Stimulated activated naive CD4-positive, alpha-beta T cell (primary cell): ENCODE data around the gene EBF3.
"Not testable (repeated sequence)": the region's sequence is repeated elsewhere in the genome, so short reads cannot be mapped to it uniquely, and the experiment has no call there.

Experiments
- DNase-seq, 6 experiments: peaks; one replicate each; lab custom pipeline; 2025; lab: John Stamatoyannopoulos, UW

Gene EBF3

DNA sequence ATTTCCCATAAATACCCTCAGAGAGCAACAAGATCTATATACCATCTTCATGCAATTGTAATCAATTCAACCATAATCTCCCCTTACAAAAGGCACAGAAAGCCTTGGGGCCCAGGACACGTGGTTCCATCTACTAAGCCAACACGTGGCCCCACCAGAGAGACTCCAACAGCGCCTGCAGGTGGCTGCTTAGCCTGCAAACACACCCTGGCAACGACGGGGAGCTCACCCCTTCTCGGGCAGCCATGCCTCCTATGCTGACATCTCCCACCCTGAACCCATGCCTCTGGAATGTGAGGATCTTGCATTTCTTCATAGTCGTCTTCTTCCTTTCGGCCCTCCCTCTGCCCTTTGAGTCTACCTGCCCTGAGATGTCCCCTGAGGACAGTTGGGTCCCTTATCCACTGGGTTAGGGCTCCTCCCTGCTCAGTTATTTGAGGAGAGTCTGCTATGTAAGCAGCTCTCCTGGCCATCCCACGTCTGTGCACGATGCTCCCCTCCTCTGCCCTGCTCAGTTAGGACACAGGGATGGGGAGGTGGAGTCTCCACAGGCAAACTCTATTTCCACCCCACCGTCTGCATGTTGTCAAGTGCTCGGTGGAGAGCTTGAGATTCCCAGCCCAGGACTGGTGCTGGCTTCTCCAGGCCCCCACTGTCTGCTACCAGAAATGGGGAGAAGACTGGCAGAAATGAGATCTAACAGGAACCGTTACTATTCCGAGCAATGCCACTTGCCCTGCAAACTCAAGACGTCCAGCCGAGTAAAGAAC lies 36.5 kb downstream of the EBF3 start:
- no peak for DNase-seq

DNA sequence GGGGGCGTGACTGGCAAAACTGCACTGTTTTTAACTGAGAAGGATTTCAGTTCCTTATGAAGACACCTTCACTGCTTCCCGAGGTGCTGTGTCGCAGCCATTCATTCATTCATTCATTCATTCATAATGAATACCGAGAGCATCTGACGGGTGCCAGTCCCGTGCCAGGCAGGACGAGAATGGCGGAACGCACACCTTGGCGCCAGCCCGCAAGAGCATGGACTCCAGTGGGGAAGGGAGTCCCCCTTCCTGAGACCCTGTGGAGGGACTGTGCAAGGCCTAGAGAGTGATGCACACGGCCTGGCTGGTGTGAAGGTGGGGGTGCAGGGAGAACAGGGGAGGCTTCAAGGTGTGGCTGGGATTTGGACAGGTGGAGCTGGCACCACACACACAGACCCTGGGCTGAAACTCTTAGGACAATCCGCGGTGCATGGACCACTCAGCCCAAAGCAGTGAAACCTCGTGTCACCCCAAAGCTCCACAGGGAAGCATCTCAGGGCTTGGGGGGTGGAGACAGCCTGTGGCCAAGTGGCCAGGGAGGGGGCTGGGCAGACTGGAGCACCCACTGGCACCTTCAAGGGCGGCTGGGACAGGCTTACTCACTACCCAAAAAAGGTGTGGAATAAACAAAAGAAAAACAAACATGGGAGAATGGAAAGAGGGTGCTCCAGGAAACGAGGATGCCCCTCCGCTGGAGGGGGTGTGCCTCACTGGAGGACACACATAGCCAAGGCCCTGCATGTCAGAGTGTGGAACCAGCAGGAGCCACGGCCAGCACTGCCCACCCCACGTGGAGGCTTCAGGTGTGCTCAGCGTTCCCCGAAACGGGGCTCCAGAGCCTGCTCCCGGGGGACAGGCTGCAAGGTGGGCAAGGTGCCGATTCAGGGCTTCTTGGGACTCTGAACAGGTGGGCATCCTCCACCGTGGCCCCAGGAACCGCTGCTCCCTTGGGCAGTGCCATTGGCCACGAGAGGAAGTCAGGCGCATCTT lies 37.7 kb downstream of the EBF3 start:
- DNase-seq, result no peak

DNA sequence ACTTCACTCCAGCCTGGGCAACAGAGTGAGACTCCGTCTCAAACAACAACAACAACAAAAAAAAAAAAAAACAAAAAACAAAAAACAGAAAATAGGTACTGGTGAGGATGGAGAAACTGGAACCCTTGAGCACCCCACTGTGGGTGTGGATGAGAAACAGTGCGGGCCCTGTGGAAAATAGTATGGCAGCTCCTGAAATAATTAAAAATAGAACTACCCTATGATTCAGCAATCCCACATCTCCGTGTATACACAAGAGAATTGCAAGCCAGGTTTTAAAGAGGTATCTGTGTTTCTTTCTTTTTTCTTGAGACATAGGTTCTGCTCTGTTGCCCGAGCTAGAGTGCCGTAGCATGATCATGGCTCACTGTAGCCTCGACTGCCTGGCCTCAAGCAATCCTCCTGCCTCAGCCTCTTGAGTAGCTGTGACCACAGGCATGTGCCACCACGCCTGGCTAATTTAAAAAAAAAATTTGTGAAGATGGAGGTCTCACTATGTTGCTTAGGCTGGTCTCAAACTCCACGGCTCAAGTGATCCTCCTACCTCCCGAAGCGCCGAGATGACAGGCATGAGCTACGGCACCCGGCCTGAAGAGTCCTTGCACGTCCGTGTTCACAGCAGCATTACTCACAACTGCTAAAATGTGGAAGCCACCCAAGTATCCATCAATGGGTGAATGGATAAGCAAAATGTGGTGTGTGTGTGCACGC lies 39.5 kb downstream of the EBF3 start:
- no peak for DNase-seq

DNA sequence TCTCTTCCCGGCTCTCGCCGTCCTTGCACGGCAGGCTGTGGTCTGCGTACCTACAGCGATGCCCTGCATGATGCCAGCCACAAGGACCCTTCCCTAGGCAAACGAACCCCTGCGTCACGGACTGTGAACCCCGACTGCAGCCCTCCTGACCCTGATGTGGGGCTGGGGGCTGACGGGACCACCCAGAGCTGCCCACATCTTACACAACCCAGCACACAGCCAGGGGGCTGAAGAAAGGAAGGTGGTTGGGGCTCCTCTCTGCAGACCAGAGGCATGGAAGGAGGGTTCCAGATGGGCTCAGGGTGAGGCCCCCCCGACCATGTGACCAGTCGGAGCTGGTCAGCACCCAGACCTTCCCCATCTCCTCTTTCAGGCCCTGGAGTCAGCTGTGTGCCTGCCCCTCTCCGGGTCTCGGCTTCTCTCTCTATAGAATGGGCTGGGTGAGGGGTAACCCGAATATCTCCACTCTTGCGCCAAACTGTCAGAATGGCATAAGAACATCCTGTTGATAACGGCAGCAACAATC lies 41.4 kb downstream of the EBF3 start:
- no peak for DNase-seq

DNA sequence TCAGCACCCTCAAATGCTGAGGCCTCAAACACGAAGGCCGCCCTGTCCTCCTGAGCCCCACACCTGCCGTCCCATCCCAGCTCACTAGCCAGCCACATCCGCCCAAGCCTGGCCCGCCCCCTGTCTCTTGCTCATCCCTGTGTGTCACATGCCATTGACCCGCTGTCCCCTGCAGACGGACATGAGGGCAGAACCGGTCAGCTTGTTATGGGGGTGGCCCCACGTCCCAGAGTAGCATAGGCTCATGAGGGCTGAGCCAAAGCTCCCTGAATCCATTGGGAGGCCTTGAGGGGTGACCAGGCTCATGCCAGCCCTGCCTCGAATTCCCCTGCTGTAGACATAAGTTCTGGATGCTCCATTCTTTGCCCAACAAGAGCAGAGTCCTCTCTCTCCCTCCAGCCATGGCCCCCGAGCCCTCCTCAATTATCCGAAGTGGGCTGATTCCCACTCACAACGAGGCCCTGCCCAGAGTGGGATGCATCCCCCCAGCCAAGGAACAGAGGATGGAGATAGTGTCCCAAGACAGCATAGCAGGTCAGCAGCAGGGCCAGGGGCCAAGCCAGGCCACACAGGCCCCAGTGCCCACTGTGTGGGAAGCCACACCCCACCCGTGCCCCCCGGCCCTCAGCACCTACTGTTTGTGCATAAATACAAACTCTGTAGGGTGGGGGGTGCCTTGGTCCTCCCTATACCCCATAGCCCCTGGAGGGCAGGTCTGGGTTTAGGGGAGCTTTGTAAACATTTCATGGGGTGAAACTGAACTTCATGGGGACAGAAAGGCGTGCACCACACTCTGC lies 42.1 kb downstream of the EBF3 start:
- DNase-seq, result no peak

DNA sequence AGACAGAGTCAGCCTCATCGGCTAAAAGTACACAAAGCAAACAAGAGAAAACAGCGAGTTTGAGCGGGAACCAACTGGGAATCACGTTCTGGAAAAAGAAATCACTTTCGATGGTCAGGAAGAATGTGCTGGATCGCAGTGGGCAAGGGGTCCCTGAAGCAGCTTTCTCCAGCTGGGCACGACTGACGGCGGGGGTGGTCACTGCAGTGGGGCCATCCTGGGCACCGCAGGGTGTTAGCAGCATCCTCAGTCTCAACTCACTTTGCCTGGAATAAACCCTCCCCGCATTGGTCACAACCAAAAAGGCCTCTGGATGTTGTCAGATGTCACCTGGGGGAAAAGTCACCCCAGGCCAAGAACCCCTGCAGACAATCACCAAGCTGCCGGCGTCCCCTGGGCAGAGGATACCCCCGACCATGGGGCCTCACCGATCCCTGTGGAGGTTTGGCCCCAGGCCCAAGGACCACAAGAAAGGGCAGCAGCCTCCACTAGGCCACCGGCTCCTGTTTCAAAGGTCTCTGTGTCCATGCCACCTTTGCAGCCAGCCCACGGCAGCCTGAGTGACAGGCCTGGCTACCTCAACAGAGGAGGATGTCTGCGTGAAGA lies 42.9 kb downstream of the EBF3 start:
- no peak for DNase-seq

DNA sequence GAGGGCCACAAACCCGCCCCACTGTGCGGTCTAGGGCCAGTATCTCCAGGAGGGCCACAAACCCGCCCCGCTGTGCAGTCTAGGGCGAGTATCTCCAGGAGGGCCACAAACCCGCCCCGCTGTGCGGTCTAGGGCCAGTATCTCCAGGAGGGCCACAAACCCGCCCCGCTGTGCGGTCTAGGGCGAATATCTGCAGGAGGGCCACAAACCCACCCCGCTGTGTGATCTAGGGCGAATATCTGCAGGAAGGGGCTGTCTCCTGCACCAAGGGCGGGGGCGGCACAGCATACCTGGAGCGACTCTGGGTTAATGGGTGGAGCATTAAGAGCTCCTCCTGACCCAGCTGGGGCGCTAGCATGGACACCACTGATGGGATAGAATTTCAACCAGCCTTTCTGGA lies 43.9 kb downstream of the EBF3 start:
- DNase-seq, result not testable (repeated sequence)

DNA sequence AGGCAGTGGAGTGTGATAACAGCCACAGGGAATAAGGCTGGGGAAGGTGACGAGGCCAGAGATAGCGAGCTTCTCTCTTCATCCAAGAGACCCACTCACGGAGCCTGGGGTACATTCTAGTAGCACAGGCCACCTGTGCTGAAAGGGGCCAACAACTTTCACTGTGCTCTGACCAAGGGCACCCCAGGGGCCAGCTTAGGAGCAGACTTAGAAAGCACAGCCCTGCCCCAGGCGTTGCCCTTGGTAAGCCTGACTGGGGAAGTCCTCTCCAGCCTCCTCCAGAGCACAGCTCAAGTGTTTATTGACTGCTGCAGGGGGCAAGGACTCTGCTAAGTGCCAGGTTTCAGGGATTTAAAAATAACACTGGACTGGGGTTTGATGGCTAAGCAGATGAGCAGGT lies 44.7 kb downstream of the EBF3 start:
- DNase-seq, result no peak

DNA sequence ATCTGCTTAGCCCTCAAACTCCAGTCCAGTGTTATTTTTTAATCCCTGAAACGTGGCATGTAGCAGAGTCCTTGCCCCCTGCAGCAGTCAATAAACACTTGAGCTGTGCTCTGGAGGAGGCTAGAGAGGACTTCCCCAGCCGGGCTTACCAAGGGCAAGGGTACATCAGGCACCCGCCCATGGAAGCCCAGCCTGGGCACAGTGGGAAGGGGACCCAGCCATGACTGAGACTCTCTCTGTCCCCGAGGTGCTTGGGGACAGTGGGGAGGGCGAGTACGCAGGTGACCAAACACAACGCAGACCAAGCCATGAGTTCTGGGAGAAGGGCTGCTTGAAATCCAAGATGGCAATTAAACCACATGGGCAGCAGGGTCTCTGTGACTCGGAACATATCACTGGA lies 45.2 kb downstream of the EBF3 start:
- no peak for DNase-seq

DNA sequence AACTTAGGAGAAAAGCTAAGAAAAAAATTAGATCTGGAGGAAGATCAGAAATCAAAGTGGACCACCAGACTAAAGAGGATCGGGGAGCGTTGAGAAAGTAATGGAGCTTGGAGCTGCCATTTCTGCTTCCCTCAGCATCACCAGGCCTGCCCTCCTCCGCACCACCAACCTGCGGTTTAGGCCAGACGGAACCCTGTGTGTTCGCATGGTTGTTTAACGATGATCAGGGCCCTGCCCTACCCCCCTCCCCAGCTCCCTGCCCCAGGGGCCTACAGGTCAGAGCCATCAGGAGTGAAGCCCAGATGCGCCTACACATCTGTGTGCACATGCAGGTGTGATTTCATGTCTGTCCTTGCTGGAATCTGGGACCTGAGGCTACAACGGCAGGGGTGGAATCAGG lies 45.7 kb downstream of the EBF3 start:
- DNase-seq, result no peak

DNA sequence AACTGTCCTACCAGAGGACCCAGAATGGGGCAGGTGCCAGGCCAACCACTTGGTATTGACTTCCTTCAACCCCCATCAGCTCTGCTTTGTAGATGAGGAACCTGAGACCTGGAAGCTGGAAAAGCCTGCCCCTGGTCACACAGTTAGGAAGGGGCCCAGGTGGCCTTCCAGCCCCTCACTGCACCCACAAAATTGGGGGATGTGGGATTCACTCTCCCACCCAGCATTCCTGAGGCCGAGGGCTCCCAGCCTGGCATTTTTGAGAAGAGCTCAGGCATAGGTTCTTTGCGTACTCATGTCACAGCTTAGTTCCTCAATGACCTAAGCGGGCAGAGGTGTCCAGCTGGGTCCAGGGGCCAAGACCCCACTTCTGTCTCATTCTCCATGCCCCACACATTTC lies 46.1 kb downstream of the EBF3 start:
- no peak for DNase-seq

DNA sequence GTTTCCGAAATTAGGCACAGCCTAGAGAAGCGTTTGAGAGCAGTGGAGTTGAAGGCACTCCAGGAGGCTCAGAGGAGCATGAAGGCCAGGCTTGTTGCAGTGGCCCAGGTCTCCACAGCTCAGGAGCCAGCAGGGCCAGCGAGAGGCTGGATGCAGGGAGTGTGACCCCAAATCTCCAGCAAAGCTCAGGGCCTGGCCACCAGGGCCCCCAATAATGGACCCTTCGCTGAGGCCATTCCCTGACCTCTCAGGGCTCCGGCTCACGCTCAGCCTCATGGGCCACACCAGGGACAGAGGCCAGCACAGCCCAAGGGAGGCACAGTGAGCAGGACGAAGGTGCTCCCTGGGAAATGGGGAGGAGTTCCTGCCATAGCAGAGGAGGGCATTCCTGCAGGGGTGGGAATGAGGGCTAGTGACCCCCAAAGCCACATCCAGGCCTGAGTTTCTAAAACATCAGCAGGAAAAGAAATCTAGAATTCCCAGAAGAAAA lies 47.5 kb downstream of the EBF3 start:
- DNase-seq, result no peak

DNA sequence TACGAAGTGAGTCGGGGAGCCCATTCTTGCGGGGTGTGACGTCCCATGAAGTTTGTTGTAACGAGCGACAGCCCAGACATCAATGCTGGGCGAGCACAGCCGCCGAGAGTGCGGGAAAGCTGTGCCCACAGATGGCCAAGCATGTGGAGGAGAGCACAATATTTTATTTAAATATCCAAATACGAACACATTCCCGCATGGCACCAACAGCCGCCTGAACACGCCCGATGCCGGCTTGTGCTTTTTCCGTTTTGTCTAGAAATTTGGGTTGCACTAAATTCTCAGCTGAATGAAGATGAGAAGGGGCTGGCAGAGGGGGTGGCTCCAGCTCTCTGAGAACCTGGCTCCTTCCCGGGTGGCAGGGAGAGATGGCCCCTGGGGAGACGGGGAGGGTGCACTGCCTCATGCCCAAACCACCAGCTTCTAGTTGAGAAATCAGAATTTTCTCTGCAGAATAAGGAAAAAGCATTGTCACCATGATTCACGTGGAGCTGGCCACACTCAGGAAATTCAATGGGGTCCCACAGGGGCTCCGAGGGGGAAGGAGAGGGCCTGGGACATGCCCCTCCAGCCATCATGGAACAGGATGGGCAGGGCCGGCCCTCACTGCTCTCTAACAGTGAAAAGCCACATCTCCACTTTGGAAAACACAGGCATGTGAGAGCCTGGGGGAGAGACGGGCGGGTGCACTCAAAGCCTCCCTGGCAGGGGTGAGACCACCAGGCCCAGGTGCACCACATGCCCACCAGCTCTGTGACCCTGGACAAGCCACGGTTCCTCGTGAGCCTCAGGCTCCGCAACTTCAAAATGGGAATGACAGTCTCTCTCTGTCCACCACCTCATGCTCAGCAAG lies 48.3 kb downstream of the EBF3 start:
- DNase-seq, result no peak

DNA sequence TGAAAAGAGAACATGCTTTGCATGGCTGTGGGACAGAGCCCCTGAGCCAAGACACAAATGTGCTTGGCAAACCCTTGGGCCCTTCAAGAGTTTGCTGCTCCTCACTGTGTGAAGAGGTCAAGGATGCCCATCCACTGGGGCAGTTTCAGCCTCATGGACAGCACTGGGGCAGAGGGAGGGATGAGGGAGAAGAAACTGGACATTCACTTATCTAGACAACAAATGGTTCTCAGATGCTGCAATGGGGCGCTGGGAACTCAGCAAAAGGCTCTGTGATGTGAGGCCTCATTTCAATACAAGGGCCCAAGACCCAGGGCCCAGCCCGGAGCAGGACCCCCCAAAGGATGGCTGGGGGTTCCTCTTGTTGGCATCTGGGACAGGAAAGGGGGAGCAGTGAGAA lies 49.1 kb downstream of the EBF3 start:
- no peak for DNase-seq

DNA sequence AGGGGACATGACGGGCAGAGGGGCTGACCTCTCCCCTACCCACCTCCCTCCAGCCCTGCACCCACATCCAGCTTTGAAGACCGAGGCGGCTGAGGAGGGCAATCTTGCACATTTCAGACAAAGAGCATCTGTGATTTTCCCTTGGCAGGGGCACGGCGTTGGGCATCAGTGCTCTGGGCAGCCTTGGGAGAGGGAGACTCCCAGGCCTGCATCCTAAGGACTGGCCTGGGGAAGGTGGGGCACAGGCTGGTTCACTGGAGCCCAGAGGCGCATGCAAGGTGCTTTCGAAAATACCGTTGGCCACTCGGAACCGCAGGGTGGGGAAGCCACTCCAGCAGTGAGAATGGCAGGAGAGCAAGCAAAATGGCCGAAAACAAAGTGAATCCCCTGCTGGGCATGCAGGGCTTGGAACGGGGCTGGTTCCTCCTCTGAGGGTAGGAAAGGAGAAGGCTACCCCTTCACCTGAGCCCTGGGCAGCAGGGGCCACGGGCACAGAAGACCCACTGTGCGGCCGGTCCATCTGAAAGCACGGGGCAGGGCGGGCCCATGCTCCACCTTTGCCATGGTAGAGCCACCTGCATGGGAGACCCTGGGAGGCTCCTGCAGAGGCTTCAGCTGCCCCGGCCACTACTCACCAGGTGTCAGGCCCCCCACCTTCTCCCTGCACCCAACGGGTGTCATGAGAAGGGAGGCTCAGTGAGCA lies 49.8 kb downstream of the EBF3 start:
- no peak for DNase-seq

DNA sequence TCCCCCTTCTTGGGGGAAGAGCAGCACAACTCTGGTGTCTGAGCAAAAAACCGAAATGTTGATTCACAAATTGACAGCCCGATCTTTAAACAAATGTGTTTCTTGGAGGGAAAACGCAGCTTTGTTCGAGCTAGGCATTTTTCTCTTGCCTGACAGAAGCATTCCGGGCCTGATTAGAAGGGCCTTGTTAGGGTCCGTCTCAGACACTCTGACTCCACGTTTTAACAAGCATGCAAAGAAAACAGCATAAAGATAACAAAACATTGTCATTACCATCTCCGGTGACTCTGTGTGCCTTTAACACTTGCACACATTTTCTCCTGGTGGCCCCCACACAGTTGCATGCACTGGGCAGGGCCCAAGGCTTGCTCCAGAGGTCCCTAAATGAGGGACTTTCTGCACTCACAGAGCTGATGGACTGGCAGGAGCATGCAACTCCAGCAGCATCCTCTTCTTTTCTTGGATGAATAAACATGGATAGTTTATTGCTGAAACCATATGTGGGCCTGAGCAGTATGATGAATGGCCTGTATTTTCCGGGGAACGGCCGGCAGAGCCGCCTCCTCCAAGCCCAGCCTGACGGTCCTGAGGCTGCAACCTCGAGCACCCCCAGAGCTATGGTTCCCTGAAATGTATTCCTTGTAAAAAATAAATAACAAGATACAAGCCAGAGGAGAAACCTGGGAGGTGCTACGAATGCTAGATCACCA lies 50.9 kb downstream of the EBF3 start:
- no peak for DNase-seq

DNA sequence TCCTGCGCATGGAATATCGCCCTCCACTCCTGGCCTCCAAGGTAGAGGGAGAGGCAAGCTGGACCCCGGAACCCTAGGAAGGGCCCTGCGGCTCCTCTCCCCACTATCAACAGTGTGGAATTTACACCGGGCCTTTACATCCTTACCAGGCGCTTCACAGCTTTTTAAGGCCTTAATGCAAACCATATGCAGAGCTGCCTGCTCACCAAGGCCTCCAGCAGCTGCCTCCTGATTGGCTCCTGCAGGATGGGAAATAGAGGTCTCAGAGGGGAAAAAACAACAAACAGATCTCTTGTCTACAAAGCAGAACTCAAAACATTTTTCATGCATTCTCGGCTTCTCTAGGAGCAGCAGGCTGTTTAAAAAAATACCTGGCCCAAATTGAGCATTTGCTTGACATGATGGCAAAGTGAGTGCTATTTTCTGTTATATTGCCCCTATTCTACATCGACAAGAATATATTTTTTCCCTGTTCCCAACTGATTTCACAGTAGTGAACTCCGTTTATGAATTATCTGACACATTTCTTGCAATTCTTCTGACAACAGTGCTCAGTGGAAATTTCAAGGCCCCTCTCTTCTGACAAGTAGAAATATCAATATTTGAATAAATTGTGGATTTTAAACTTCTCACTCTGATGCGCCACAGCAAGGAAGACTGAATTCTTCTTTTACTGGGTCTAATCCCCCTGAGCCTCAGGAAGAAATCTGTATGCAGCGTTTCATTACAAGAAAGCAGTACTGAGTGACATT lies 51.7 kb downstream of the EBF3 start:
- DNase-seq, result no peak
